Endothelial cell of umbilical vein (primary cell): ENCODE measurements around the gene DPM2. TPM values are rescaled to one million over a fixed set of nuclear protein-coding genes. Genes with fewer than 3 reads are reported as not detected.

Experiments
- BruUV-seq: library from RNA; stranded (reverse); fragments of 400-500 nt; replicated peaks from 2 replicates; lab custom pipeline; 2021; lab: Mats Ljungman, UMichigan
- CTCF ChIA-PET: fragments of 300-600, 350-600 bp; sonication (Branson Sonifier 250); formaldehyde crosslinking; loops from one replicate; lab custom pipeline; 2021; ENCODE audit warnings: antibody characterized with exemption, inconsistent platforms; lab: Charles Lee
- POLR2A ChIA-PET: fragments of 300-600, 350-600 bp; sonication (Branson Sonifier 250); formaldehyde crosslinking; loops from one replicate; lab custom pipeline; 2021; ENCODE audit warnings: antibody characterized with exemption, inconsistent platforms; lab: Charles Lee
- DNase-seq: peaks from one replicate; pipeline ENCODE4 v3.0.0-alpha.2; 2011; ENCODE audit warnings: low read depth, low spot score
- FAIRE-seq: peaks from 2 replicates; lab custom pipeline; 2011; peaks lifted over from hg19 to GRCh38; lab: Jason Lieb, UNC
- H2AFZ ChIP-seq: 2 replicates; pipeline ENCODE4 v1.6.0; 2012; ENCODE audit warnings: low read depth, low read length, control low read depth, inconsistent platforms
- H3K27ac ChIP-seq: 2 replicates; pipeline ENCODE4 v1.5.1; 2011; ENCODE audit warnings: low read depth, mild to moderate bottlenecking, control low read depth, low read length, moderate library complexity; ENCODE audit not compliant: insufficient read depth
- H3K27me3 ChIP-seq, 2 experiments: 2 replicates each; pipeline versions ENCODE4 v1.6.0 to v1.6.1; 2011; ENCODE audit warnings: low read length in 2 of 2, mixed read lengths in 1 of 2; ENCODE audit not compliant: control insufficient read depth in 2 of 2, insufficient read depth in 2 of 2
- H3K36me3 ChIP-seq, 2 experiments: 2 replicates in 1 of 2; 3 replicates in 1 of 2; pipeline ENCODE4 v1.5.1; 2011; ENCODE audit warnings: low read length in 2 of 2, mild to moderate bottlenecking in 1 of 2, moderate library complexity in 1 of 2; ENCODE audit not compliant: control insufficient read depth in 2 of 2, insufficient read depth in 2 of 2; ENCODE audit errors: extremely low read depth in 1 of 2
- H3K4me1 ChIP-seq: 3 replicates; pipeline ENCODE4 v1.5.1; 2011; ENCODE audit warnings: mild to moderate bottlenecking, low read length; ENCODE audit not compliant: control insufficient read depth, insufficient read depth; ENCODE audit errors: extremely low read depth
- H3K4me2 ChIP-seq: 2 replicates; pipeline ENCODE4 v1.6.1; 2011; ENCODE audit warnings: low read length, control low read depth, mixed read lengths; ENCODE audit not compliant: insufficient read depth
- H3K4me3 ChIP-seq, 3 experiments: fragments of 200-600 bp in 1 of 3; sonication (generic), shearing (Covaris generic) in 1 of 3; replicated peaks in 1 of 3; 2 replicates each; pipeline ENCODE4 v1.5.1; 2011 to 2016; ENCODE audit warnings: control low read depth in 3 of 3, low read length in 3 of 3, mild to moderate bottlenecking in 2 of 3, inconsistent platforms in 1 of 3, low read depth in 1 of 3, moderate library complexity in 1 of 3; ENCODE audit not compliant: insufficient read depth in 1 of 3
- H3K79me2 ChIP-seq: 2 replicates; pipeline ENCODE4 v1.6.0; 2012; ENCODE audit warnings: low read length, inconsistent platforms; ENCODE audit not compliant: control insufficient read depth, insufficient read depth
- H3K9ac ChIP-seq: replicated peaks from 2 replicates; pipeline ENCODE3; 2011; ENCODE audit warnings: low read length, control low read depth; ENCODE audit not compliant: insufficient read depth; ENCODE audit errors: extremely low read depth
- H3K9me1 ChIP-seq: replicated peaks from 3 replicates; pipeline ENCODE4 v1.6.0; 2011; ENCODE audit warnings: mild to moderate bottlenecking, low read length; ENCODE audit not compliant: control insufficient read depth, insufficient read depth; ENCODE audit errors: extremely low read depth
- H3K9me3 ChIP-seq: replicated peaks from 2 replicates; pipeline ENCODE4 v1.5.1; 2012; ENCODE audit warnings: low read length, inconsistent platforms; ENCODE audit not compliant: control insufficient read depth, insufficient read depth
- H4K20me1 ChIP-seq: replicated peaks from 2 replicates; pipeline ENCODE3; 2011; ENCODE audit warnings: mild to moderate bottlenecking, low read length; ENCODE audit not compliant: control insufficient read depth, insufficient read depth; ENCODE audit errors: extremely low read depth
- EZH2 ChIP-seq: IDR thresholded peaks from 2 replicates; pipeline ENCODE4 v1.6.1; 2012; ENCODE audit warnings: borderline replicate concordance, low read depth, mild to moderate bottlenecking, moderate library complexity, low read length, inconsistent platforms; ENCODE audit not compliant: severe bottlenecking
- FOS ChIP-seq: IDR thresholded peaks from 2 replicates; pipeline ENCODE4 v1.6.1; 2011; ENCODE audit warnings: mild to moderate bottlenecking, low read length, moderate library complexity, borderline replicate concordance; ENCODE audit not compliant: insufficient read depth
- GATA2 ChIP-seq: IDR thresholded peaks from 2 replicates; pipeline ENCODE4 v1.7.0; 2011; ENCODE audit warnings: low read depth, mild to moderate bottlenecking, moderate library complexity, mixed read lengths, low read length; ENCODE audit not compliant: insufficient read length, insufficient read depth
- JUN ChIP-seq: IDR thresholded peaks from 2 replicates; pipeline ENCODE4 v1.6.1; 2011; ENCODE audit warnings: borderline replicate concordance, low read depth; ENCODE audit not compliant: insufficient read length, insufficient read depth
- MYC ChIP-seq: IDR thresholded peaks from one replicate; pipeline ENCODE4 v1.6.1; 2011; ENCODE audit warnings: mild to moderate bottlenecking, low read depth, low read length
- POLR2A ChIP-seq: IDR thresholded peaks from 2 replicates; pipeline ENCODE4 v1.6.1; 2012; ENCODE audit warnings: low read depth, mild to moderate bottlenecking, control low read depth, low read length
- POLR2AphosphoS5 ChIP-seq: IDR thresholded peaks from 2 replicates; pipeline ENCODE4 v1.6.1; 2012; ENCODE audit warnings: low read depth, mild to moderate bottlenecking, control low read depth, low read length, moderate library complexity; ENCODE audit not compliant: insufficient read depth
- dilution Hi-C: fragments of 300-500 bp; cut with MboI; formaldehyde crosslinking; loops from one replicate; pipeline ENCODE4 v1.15.0; 2019; ENCODE audit warnings: low sequenced_read_pairs; ENCODE audit not compliant: extremely low pct_ligation_motif_present
- intact Hi-C: fragments of 100-400 bp; cut with micrococcal nuclease; formaldehyde crosslinking; loops from one replicate; pipeline ENCODE4 v1.10.0; 2022
- polyA plus RNA-seq, 4 experiments: library from polyadenylated mRNA; depleted of rRNA in 3 of 4; stranded (reverse) in 3 of 4; unstranded in 1 of 4; fragments of >200 nt; gene quantifications; 2 replicates each; pipeline versions ENCODE4 v1.2.1 to v1.2.3, GENCODE V29; 2011 to 2012; ENCODE audit warnings: missing spikeins in 1 of 4
- total RNA-seq: library from RNA; stranded (reverse); gene quantifications from 2 replicates; pipeline ENCODE4 v1.2.3, GENCODE V29; 2021
- TF ChIP-seq, protein P1 (sequence below), 2 donors: IDR thresholded peaks; 1 replicate in 1 of 2; 2 replicates in 1 of 2; pipeline ENCODE4 v1.5.1; 2011; ENCODE audit warnings: low read length in 2 of 2, mild to moderate bottlenecking in 2 of 2, moderate library complexity in 2 of 2, control low read depth in 1 of 2, inconsistent platforms in 1 of 2, low read depth in 1 of 2; ENCODE audit not compliant: insufficient read depth in 1 of 2; ENCODE audit errors: extremely low read depth in 1 of 2
- TF ChIP-seq, protein P2 (sequence below): IDR thresholded peaks from 2 replicates; pipeline ENCODE4 v1.6.1; 2011; ENCODE audit not compliant: insufficient read depth, insufficient read length

DPM2 gene
- total and polyA plus RNA-seq, 2 donors (not counting 3 experiments of a cell fraction or from before 2014, with no cell fraction given) = 47.9 to 63.9 TPM

DNA sequence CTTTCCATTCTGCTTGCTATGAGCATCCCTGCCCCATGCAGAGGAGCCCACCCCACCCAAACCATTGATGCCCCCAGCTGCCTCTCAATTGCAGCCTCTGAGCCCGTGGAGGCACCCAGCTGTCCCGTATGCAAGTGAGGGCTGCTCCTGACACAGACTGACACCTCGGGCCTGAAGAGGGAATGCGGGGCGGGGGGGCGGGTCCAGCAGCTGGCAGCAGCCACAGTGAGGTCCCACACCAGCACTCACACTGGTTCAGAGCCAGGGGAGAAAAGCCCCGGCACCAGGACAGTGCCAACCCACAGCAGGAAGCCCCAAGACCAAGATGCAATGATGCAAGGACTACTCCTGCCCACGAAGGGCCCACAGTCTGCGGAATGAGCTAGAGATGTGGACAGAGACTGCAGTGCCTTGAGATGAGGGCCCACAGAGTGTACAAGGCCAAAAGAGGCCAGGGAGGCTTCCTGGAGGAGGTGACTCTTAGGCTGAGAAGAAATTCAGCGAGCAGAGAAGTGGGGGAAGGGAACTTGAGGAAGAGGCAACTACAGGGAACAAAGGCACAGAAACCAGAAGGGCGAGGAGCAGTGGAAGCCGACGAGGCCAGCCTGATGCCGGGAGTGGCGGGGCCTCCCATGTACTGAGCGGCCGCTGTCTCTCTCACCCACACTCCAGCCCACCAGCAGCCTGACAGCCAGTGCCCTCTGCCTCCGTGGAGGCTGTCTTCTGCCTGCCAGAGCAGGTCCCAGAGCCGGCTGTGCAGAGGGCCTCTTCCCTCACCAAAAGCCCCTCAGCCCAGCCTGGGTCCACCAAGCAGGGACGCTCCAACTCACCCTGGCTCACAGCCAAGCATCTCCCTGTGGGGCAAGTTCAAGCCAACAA, 33.9 kb upstream of the DPM2 start:
- BruUV-seq = no TSS peak
- Histone ChIP-seq H3K4me2 (no peak overlapping the region), H3K4me1 (peaks cover 6% of the 10 kb centered on the region), H3K9me3 (no peaks in the 10 kb centered on the region), H3K9ac (no peak overlapping the region), H3K4me3 (no peak overlapping the region), H3K9me1 (no peaks in the 10 kb centered on the region), H3K27ac (no peak overlapping the region), H2AFZ (no peak overlapping the region), H3K79me2 (peaks cover 6% of the 10 kb centered on the region), H3K27me3 (no peaks in the 10 kb centered on the region), H3K36me3 (no peaks in the 10 kb centered on the region), H4K20me1 (no peaks in the 10 kb centered on the region)
- no peak for DNase-seq
- intact Hi-C loops = no loop called here
- dilution Hi-C loops = no loop called here
- ChIA-PET CTCF (interaction anchor here (1.2 kb wide), 1 partner anchor 146 kb away, joined by 4 read pairs; no protein-coding TSS in a partner anchor), POLR2A (no interaction called here)
- no peak for FAIRE-seq
- TF ChIP-seq FOS (no peak), MYC (no peak)

DNA sequence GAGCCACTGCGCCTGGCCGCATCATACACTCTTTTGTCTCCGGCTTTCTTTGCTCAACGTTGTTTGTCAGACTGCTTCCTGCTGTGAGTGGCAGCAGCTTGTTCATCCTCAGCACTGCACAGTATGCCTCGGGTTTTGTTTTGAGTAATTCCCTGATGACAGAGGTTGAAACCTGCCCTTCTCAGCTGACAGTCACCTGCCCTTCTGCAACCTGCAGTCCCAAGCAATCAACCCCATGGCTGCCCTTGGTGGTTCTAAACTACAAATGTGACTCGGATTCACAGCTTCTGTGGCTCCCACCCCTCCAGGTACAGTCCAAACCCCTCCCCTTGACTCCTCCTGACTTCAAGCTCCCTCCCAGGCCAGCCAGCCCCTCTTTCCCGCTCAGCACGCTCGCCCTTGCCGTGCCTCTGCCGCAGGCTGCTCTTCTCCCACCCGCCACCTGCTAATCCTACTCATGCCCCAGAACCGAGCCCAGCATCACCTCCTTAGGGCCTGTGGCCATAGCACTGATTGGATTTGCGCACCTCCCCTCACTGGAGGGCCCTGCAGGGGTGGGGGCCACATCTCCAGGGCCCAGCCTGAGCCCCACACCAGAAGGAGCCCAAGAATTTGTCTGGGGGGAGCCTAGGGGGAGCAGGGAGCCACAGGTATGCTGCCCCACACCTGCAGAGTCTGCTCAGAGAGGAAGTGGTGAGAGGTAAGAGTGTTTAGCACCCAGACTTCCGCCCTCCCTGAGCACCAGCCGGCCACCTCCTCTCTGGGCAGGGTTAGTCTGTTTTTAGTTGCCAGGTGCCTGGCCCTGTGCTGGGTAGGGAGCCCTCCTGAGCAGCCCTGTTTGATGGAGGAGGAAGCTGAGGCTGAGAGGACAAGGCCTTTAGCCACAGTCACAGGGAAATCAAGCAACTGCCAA, 33.0 kb upstream of the DPM2 start:
- DNase-seq = no peak
- ChIA-PET CTCF (interaction anchor here (0.8 kb wide), 1 partner anchor 27 kb away, joined by 3 read pairs; no protein-coding TSS in a partner anchor), POLR2A (no interaction called here)
- no peaks in the 10 kb centered on the region for H3K9me1 ChIP-seq
- no peaks in the 10 kb centered on the region for H3K36me3 ChIP-seq
- BruUV-seq = no TSS peak
- no peak overlapping the region for H3K4me3 ChIP-seq
- peaks cover 11% of the 10 kb centered on the region for H3K4me1 ChIP-seq
- H3K79me2 ChIP-seq = peaks cover 4% of the 10 kb centered on the region
- H3K27me3 ChIP-seq = no peaks in the 10 kb centered on the region
- TF ChIP-seq FOS (no peak), EZH2 (no peak), MYC (no peak), JUN (no peak), POLR2AphosphoS5 (no peak), GATA2 (no peak), POLR2A (no peak)
- TF ChIP-seq, protein P1, sequence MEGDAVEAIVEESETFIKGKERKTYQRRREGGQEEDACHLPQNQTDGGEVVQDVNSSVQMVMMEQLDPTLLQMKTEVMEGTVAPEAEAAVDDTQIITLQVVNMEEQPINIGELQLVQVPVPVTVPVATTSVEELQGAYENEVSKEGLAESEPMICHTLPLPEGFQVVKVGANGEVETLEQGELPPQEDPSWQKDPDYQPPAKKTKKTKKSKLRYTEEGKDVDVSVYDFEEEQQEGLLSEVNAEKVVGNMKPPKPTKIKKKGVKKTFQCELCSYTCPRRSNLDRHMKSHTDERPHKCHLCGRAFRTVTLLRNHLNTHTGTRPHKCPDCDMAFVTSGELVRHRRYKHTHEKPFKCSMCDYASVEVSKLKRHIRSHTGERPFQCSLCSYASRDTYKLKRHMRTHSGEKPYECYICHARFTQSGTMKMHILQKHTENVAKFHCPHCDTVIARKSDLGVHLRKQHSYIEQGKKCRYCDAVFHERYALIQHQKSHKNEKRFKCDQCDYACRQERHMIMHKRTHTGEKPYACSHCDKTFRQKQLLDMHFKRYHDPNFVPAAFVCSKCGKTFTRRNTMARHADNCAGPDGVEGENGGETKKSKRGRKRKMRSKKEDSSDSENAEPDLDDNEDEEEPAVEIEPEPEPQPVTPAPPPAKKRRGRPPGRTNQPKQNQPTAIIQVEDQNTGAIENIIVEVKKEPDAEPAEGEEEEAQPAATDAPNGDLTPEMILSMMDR (IDR thresholded peaks at IDR 0.05; ENCODE audit: extremely low read depth in 1 of 2, insufficient read depth in 1 of 2, low read depth in 1 of 2, low read length in 2 of 2) = no peak
- TF ChIP-seq, protein P2, sequence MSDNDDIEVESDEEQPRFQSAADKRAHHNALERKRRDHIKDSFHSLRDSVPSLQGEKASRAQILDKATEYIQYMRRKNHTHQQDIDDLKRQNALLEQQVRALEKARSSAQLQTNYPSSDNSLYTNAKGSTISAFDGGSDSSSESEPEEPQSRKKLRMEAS = no peak
- intact Hi-C loops (no loop called here), dilution Hi-C loops (no loop called here)
- no peaks in the 10 kb centered on the region for H3K9me3 ChIP-seq
- no peak overlapping the region for H3K4me2 ChIP-seq
- no peaks in the 10 kb centered on the region for H4K20me1 ChIP-seq
- H3K9ac ChIP-seq = no peak overlapping the region
- no peak overlapping the region for H3K27ac ChIP-seq
- no peak overlapping the region for H2AFZ ChIP-seq
- FAIRE-seq = no peak
